OCI-LY1 (cell line): Measurements from ENCODE around the gene FANCC.

Experiments
- CTCF ChIP-seq: fragments of 200-600 bp; sonication (generic), shearing (Covaris generic); IDR thresholded peaks from 2 replicates; pipeline ENCODE4 v1.5.1; 2017; ENCODE audit warnings: mild to moderate bottlenecking, antibody characterized with exemption, low read length, moderate library complexity, mixed read lengths
- EZH2 ChIP-seq: fragments of 200-600 bp; sonication (generic), shearing (Covaris generic); IDR thresholded peaks from 2 replicates; pipeline ENCODE4 v1.8.0; 2017; ENCODE audit warnings: borderline replicate concordance, mixed run types, mild to moderate bottlenecking, antibody characterized with exemption, low read length, moderate library complexity, mixed read lengths

- TF ChIP-seq CTCF (no peak), EZH2 (no peak)
Observed at GRCh38 chr9:95073918-95074317, 243.6 kb downstream of the FANCC start.
